GM19240 (cell line): ENCODE results near the gene DNTTIP2.
"Not testable (repeated sequence)": the region's sequence is repeated elsewhere in the genome, so short reads cannot be mapped to it uniquely, and the experiment has no call there.

Source experiments
- DNase-seq: peaks from one replicate; pipeline ENCODE4 v3.0.0; 2011; ENCODE audit warnings: low spot score; ENCODE audit not compliant: insufficient read length

Gene DNTTIP2

GRCh38 chr1:93842750-93843500, 36.1 kb downstream of the DNTTIP2 start:
- no peak for DNase-seq

DNA sequence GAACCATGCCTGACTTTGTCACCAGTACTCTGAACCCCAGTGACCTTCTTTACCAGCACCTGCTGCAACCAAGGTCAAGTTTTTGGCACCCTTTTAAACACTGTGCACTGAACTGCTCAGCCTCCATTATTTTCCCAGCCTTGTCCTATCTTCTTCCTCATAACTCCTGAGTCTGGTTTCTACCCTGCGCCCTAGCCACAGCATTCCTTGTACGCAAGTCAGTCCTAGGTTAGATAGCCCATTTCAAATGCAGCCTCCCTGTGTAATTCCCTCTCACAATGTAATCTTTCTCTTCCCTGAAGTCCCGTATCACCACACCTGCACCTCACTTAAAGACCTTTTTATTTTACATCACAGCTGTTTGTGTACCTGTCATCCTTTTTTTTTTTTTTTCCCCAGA, 37.2 kb downstream of the DNTTIP2 start:
- no peak for DNase-seq

- no peak for DNase-seq
Observed at GRCh38 chr1:93840956-93841482, 38.0 kb downstream of the DNTTIP2 start.

DNA sequence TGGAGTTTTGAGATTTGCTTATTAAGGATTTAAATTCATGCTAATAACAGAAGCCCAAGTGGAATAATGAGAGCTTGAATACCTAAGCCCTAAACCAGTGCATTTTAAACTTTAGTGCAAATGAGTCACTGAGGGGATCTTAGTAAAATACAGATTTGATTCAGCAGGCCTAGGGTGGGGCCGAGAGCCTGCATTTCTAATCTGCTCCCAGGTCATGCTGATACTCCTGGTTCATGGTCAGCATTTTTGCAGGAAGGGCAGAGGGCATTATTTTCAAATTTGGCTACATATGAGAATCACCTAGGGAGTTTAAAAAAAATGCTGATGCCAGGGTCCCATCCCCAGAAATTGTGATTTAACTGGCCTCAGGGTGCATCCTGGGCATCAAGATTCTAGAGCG, 39.3 kb downstream of the DNTTIP2 start:
- no peak for DNase-seq

DNA sequence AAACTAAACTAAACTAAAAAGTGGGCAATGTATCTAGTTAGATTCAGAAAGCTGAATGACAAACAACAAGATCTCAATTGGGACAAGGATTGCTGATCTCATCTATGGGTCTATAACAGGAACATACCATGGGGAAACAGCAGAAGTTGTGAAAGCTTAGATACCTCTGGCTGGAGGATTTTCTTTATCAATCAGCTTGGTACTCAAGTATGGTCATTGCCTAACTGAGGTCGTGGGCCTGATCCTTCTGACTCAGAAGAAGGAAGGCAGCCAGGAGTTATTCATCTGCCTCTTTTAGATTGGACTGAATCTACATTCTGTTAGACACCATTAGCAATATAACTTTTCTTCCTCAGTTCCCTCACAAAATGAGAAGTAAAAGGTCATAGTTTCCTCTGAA, 39.7 kb downstream of the DNTTIP2 start:
- DNase-seq, result no peak

DNA sequence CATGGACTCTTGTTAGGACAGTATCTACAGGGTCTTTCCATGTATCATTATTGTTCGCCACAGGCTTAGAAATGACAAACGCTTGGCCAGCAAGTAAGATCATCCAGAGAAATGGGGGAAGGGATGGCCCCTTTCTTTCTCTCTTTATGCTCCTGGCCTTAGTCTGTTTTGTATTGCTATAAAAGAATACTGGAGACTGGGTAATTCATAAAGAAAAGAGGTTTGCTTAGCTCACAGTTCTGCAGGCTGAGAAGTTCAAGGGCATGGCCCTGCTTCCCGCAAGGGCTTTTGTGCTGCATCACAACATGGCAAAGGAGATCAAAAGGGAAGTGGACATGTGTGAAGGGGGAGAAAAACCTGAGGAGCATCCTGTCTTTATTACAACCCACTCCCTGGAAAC, 41.0 kb downstream of the DNTTIP2 start:
- no peak for DNase-seq

- not testable (repeated sequence) for DNase-seq
Observed at GRCh38 chr1:93833293-93833692, 45.7 kb downstream of the DNTTIP2 start.

- no peak for DNase-seq
Observed at GRCh38 chr1:93829061-93829460, 49.9 kb downstream of the DNTTIP2 start.

DNA sequence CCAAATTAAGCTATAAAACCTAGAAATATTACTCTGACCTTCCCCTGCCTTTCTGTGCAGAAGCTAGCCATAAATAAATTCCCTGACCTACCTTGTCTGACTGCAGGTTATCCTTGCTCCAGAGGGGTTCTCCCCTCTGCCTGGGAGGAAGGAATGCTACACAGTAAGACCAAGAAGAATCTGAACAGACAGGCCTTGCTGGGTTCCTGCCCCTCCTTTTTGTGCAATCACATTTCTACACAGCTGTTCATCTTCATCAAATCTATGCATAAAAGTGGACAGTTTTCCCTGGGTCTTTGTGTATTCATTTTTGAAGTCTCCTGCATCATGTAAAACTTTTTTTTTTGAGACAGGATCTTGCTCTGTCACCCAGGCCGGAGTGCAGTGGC, 50.6 kb downstream of the DNTTIP2 start:
- DNase-seq, result no peak

- no peak for DNase-seq
Observed at GRCh38 chr1:93827633-93828366, 51.2 kb downstream of the DNTTIP2 start.

GRCh38 chr1:93827128-93827527, 51.9 kb downstream of the DNTTIP2 start:
- DNase-seq, result no peak

GRCh38 chr1:93824834-93825233, 54.2 kb downstream of the DNTTIP2 start:
- no peak for DNase-seq

DNA sequence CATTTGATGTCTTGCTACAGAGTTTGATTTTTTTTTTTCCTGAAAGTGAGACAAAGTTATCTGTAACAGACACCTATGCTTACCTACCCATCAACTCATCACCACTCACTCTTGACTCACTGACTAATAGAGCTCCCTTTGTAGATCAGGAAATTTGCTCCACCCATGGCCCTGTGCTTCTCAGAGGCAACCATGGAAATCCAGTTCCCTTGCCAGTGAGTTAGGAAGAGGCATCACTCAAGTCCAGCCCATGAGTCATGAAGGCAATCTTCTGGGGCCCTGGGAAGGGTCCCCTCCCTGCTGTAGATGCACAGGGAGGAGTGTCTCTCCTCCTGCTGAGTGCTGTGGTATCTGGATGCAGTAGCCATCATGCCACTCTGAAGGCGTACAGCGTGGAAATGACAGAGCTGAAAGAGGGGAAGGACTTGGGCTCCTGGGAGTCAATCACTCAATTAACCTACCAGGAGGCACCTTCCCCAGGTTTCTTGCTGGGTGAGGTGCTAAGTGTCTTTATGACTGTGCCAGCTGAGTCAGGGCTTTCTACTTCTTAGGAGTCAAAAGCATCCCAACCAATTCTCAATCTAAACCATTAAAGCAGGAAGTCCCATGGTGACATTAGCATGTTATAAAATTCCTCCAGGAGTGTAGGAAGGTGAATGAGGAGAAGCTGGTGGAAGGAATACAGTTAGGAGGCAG, 56.1 kb downstream of the DNTTIP2 start:
- no peak for DNase-seq

DNA sequence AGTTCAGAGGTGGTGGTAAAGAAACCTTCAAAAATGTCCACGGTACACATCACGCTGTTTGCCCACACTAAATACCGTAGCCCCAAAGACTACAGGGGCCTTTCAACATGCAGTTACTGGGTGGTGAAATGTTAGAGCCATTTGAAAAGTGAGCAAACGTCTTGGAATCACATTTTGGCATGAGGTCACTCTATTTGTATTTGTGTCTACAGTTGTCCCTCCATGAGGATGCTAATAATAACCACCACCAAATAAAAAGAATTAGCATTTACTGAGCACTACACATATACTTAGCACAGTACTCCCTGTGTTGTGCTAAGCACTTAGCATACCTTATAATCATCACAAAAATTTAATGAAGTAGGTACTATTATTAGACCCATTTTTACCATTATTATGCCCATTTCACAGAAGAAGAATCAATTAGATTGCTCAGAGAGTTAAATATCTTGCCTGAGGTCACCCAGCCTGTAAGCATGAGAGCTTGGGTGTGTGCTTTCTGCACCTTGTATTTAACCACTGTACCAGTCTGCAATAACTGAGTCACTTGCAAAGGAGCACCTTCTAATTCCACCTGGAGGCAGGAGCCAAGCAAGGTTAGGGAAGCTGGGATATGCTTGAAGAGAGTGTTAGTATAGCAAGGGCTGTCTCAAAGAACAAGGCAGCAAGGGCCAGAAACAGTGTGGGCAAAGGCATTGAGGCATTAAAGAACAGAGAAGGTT, 57.4 kb downstream of the DNTTIP2 start:
- DNase-seq, result no peak

DNA sequence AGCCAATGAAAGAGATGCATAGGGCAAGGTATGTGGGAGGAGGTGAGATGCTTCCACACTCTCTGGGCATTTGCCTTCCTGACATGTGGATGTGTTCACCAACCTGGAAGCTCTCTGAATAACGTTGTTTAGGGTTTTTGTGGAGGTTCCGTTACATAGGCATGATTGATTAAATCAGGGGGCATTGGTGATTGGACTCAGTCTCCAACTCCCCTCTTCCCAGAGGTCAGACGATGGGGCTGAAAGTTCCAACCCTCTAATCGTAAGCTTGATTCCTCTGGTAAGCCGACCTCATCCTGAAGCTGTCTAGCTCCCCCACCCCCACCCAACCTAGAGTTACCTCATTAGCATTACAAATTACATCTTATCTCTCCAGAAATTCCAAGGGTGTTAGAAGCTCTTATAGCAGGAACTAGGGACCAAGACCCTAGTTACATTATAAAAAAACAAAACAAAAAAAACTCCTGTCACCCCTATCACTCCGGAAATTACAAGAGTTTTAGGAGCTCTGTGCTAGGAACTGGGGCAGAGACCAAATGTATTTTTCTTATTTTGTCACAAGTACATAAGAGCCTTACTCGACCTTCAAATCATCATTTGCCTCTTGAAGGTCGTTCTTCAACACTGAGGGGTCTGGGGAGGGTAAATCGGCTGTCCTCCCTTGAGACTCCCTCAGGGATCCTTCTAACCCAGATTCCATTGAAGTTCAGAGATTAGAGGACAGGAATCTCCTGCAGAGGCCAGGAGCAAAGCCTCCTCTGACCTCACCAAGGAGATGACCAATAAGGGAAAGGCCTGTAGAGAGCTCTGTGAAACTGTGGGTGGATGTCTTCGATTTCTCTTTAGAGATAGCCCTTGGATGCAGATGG, 58.2 kb downstream of the DNTTIP2 start:
- DNase-seq, result no peak

- no peak for DNase-seq
Observed at GRCh38 chr1:93818570-93818959, 60.4 kb downstream of the DNTTIP2 start.

- no peak for DNase-seq
Observed at GRCh38 chr1:93817819-93818569, 61.0 kb downstream of the DNTTIP2 start.

- DNase-seq, result no peak
Observed at GRCh38 chr1:93816970-93817678, 61.9 kb downstream of the DNTTIP2 start.
